DOHH2 (cell line): ENCODE data around the gene RD3L.
"Not testable (repeated sequence)": the region's sequence is repeated elsewhere in the genome, so short reads cannot be mapped to it uniquely, and the experiment has no call there.

Experiments
- H3F3A ChIP-seq: fragments of 200-600 bp; sonication (generic), shearing (Covaris generic); 2 replicates; pipeline ENCODE4 v1.6.0; 2016; ENCODE audit warnings: antibody characterized with exemption, mild to moderate bottlenecking; ENCODE audit not compliant: control insufficient read depth, insufficient read depth
- H3K27ac ChIP-seq: fragments of 200-600 bp; sonication (generic); 2 replicates; pipeline ENCODE4 v1.5.1; 2014; ENCODE audit warnings: low read depth, mild to moderate bottlenecking, low read length, moderate library complexity
- H3K27me3 ChIP-seq: fragments of 200-600 bp; sonication (generic); 2 replicates; pipeline ENCODE4 v1.6.1; 2014; ENCODE audit warnings: mild to moderate bottlenecking, low read length, mixed read lengths; ENCODE audit not compliant: control insufficient read depth
- H3K36me3 ChIP-seq: fragments of 200-600 bp; sonication (generic); 2 replicates; pipeline ENCODE4 v1.6.1; 2014; ENCODE audit warnings: mild to moderate bottlenecking, low read length, moderate library complexity, mixed read lengths; ENCODE audit not compliant: control insufficient read depth
- H3K4me1 ChIP-seq: fragments of 200-600 bp; sonication (generic); 2 replicates; pipeline ENCODE4 v1.6.1; 2014; ENCODE audit warnings: mild to moderate bottlenecking, low read length, mixed read lengths; ENCODE audit not compliant: control insufficient read depth
- H3K4me2 ChIP-seq: fragments of 200-600 bp; sonication (generic); 2 replicates; pipeline ENCODE4 v1.6.0; 2014; ENCODE audit warnings: mild to moderate bottlenecking, low read length, moderate library complexity
- H3K4me3 ChIP-seq: fragments of 200-600 bp; sonication (generic); 2 replicates; pipeline ENCODE4 v1.5.1; 2014; ENCODE audit warnings: mild to moderate bottlenecking, low read length, mixed read lengths
- H3K79me2 ChIP-seq: fragments of 200-600 bp; sonication (generic); 2 replicates; pipeline ENCODE4 v1.6.1; 2014; ENCODE audit warnings: mild to moderate bottlenecking, low read length, mixed read lengths; ENCODE audit not compliant: control insufficient read depth
- H3K9me2 ChIP-seq: fragments of 200-600 bp; sonication (generic); replicated peaks from 2 replicates; pipeline ENCODE4 v1.6.1; 2014; ENCODE audit warnings: mild to moderate bottlenecking, low read length, mixed read lengths; ENCODE audit not compliant: control insufficient read depth
- H3K9me3 ChIP-seq: fragments of 200-600 bp; sonication (generic); 2 replicates; pipeline ENCODE4 v1.6.1; 2014; ENCODE audit warnings: antibody characterized with exemption, low read length, mixed read lengths; ENCODE audit not compliant: control insufficient read depth, insufficient read depth
- H4K20me1 ChIP-seq: fragments of 200-600 bp; sonication (generic); 2 replicates; pipeline ENCODE4 v1.6.0; 2014; ENCODE audit warnings: low read depth, mild to moderate bottlenecking, antibody characterized with exemption, low read length, moderate library complexity; ENCODE audit not compliant: control insufficient read depth, insufficient read depth
- CTCF ChIP-seq: fragments of 200-600 bp; sonication (generic); IDR thresholded peaks from one replicate; pipeline ENCODE4 v1.5.1; 2014; ENCODE audit warnings: antibody characterized with exemption, mild to moderate bottlenecking, low read depth, low read length; ENCODE audit not compliant: poor library complexity, severe bottlenecking
- EZH2phosphoT487 ChIP-seq: fragments of 200-600 bp; sonication (generic); IDR thresholded peaks from 2 replicates; pipeline ENCODE4 v1.6.1; 2017; ENCODE audit warnings: borderline replicate concordance, mild to moderate bottlenecking, antibody characterized with exemption, low read length, moderate library complexity, mixed read lengths

The RD3L gene

GRCh38 chr14:103984196-103984595, 41.9 kb upstream of the RD3L start:
- H3K4me2 ChIP-seq = no peak overlapping the region
- H3K27ac ChIP-seq = no peak overlapping the region
- H4K20me1 ChIP-seq = no peaks in the 10 kb centered on the region
- no peak overlapping the region for H3K4me3 ChIP-seq
- H3F3A ChIP-seq = no peaks in the 10 kb centered on the region
- no peaks in the 10 kb centered on the region for H3K4me1 ChIP-seq
- H3K9me2 ChIP-seq = no peaks in the 10 kb centered on the region
- peaks cover 5% of the 10 kb centered on the region; the same call in 1 of the 2 replicates for H3K9me3 ChIP-seq
- H3K79me2 ChIP-seq = no peaks in the 10 kb centered on the region
- H3K36me3 ChIP-seq = no peaks in the 10 kb centered on the region
- 0 out of 2 replicates have a peak, but pooled peaks cover 2% of the 10 kb centered on the region for H3K27me3 ChIP-seq
- TF ChIP-seq CTCF (no peak), EZH2phosphoT487 (no peak)

GRCh38 chr14:103980623-103981238, 38.4 kb upstream of the RD3L start:
- H3K4me1 ChIP-seq, H3K27me3 ChIP-seq, H3K27ac ChIP-seq, H3K36me3 ChIP-seq, H3K4me3 ChIP-seq, H4K20me1 ChIP-seq, H3K9me2 ChIP-seq, H3F3A ChIP-seq, H3K9me3 ChIP-seq, H3K79me2 ChIP-seq, H3K4me2 ChIP-seq: not testable (repeated sequence)

- Histone ChIP-seq H3K4me2 (no peak overlapping the region), H3K4me1 (no peaks in the 10 kb centered on the region), H3K27ac (no peak overlapping the region), H4K20me1 (no peaks in the 10 kb centered on the region), H3F3A (no peaks in the 10 kb centered on the region), H3K79me2 (no peaks in the 10 kb centered on the region), H3K36me3 (no peaks in the 10 kb centered on the region), H3K27me3 (peaks cover 12% of the 10 kb centered on the region), H3K9me3 (no peaks in the 10 kb centered on the region), H3K9me2 (no peaks in the 10 kb centered on the region), H3K4me3 (no peak overlapping the region)
- TF ChIP-seq EZH2phosphoT487 (no peak), CTCF (no peak)
Measured at GRCh38 chr14:103974575-103974974, 32.2 kb upstream of the RD3L start.

GRCh38 chr14:103973354-103973753, 31.0 kb upstream of the RD3L start:
- Histone ChIP-seq H3K4me2 (no peak overlapping the region), H3K27me3 (peaks cover 12% of the 10 kb centered on the region), H3K36me3 (no peaks in the 10 kb centered on the region), H3K4me3 (no peak overlapping the region), H3K9me2 (no peaks in the 10 kb centered on the region), H3K79me2 (no peaks in the 10 kb centered on the region), H3K9me3 (no peaks in the 10 kb centered on the region), H3K4me1 (no peaks in the 10 kb centered on the region), H3F3A (no peaks in the 10 kb centered on the region), H3K27ac (no peak overlapping the region), H4K20me1 (no peaks in the 10 kb centered on the region)
- TF ChIP-seq EZH2phosphoT487 (no peak), CTCF (no peak)
